Measurements from ENCODE around the gene TCF3.
"Not testable (repeated sequence)": the region's sequence is repeated elsewhere in the genome, so short reads cannot be mapped to it uniquely, and the experiment has no call there.

TCF3 gene

DNA sequence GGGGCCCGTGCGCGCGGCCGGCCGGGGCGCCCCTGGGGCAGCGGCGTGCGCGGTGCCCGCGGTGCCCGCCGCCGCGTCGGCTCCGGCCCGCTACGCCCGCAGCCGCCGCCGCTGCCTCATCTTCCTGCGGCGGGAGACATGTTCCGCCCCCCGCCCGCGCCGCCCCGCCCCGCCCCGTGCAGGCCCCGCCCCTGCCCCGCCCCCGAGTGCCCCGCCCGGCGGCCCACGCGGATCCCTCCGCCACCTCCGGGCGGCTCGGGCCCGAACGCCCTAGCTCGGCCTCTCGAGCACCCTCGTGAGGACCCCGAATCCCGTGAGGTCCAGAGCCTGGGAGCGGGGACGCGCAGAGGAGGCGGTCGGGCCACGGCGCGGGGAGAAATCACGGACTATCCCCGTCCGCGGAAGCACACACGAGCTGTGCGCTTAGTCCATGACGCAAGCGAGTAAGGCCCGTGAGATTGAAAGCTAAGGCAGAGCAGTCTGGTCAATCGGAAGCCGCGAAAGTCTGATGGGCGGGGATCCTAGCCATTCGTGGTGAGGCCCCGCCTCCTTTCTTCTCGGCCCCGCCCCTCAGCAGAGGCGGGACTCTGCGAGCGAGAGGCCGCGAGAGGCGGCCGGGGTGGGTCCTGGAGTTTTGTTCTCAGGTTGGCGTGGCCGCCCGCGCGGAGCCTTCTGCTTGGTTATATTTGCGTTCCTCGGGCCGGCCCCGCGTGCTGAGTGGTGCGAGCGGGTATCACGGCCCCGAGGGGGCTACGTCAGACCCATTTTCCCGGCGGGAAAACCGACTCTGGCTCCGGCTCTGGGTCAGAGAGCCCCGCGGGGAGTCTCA is at the start of gene TCF3:
TCF3 (minus strand) TSS at position 145 of the 829 bp plus-strand sequence. CDS start 2,367 bp downstream, outside the sequence.
- DNase-seq = peak; percentile 95

GRCh38 chr19:1700733-1701663 is 48.6 kb upstream of the TCF3 start:
- DNase-seq = no peak

DNA sequence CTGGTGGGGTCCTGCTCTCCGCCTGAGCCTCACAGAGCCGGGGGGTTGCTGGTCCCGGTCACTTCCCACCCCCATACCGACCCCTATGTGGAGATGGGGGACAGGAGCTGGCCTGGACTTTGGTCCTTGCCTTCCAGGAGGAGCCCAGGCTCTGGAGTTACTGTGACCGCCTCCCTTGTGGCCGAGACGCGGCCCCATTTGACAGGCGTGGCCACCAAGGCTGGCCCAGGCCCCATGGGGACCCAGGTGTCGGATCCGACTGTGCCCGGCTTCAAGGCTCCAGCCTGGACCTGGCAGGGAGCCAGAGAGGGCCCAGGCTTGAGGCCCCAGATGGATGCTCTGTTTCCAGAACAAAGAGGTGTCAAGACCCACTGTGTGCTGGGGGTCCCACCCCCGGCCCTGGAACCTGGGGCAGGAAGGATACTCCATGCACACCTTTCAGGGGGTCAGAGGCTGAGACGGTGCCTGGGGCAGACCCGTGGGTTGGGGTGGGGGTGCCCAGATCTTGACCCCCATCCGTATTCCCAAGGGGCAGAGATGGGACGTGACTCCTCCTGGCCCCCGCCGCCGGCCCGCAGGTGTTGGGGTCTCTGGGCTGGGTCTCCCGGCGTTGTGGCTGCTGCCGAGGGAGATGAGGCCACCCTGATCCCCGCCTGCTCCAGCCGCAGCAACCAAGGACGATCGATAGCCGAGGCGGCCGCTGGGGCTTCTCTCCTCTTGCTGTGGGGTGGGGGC is 47.8 kb upstream of the TCF3 start:
- DNase-seq = no peak

DNA sequence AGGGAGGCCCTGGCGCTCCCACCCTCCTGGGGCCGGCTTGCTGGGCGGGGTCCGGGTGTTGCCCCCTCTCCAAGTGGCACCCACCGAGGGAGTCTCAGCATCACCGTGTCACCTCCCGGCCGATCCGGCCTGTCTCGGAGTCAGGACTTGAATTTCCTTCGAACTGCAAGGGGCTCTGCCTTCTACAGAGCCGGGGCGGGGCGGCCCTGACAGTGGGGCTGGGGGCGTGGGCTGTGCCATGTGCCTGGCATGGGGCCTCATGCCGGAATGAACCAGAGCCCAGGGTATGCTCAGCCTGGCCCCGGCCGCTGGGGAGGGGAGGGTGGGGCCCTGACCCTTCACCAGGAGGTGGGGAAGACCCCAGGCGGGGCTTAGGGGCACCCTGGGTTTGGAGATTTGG is 47.0 kb upstream of the TCF3 start:
- DNase-seq = no peak

GRCh38 chr19:1698636-1699035 is 46.2 kb upstream of the TCF3 start:
- no peak for DNase-seq

DNA sequence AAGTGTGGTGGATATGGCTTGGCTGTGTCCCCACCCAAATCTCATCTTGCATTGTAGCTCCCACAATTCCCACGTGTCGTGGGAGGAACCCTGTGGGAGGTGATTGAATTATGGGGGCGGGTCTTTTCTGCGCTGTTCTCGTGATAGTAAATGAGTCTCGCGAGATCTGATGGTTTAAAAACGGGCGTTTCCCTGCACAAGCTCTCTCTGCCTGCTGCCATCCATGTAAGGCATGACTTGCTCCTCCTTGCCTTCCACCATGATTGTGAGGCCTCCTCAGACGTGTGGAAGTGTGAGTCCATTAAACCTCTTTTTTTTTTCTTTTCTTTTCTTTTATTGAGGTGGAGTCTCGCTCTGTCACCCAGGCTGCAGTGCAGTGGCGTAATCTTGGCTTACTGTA is 43.1 kb upstream of the TCF3 start:
- DNase-seq = not testable (repeated sequence)

GRCh38 chr19:1691589-1692290 is 39.3 kb upstream of the TCF3 start:
- no peak for DNase-seq

DNA sequence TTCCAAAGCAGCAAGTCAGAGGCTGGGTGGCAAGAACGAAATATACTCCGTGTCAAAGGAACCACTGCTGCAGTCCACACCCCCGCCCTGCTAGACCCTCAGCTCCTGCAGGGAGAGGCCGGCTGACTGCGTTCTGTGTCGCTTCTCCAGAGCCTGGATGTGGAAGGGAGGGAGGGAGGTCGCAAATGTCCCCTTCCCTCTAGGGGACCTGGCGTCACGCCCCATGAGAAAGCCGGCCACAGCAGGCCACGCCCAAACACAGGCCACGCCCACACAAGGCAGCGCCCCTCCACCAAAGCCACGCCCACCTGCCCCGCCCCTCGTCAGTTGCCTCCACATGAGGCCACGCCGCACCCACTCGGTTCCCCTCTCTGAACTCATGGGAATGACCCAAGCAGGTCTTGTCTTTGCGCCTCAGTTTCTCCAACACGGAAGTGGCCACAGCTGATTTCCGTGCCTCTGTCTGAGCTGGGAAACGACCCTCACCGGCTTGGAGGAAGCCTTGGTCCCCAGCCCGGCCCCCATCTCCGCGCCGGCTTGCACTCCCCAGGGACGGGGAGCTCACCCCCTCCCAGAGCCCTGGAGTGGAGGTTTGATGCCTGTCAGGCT is 38.4 kb upstream of the TCF3 start:
- no peak for DNase-seq

DNA sequence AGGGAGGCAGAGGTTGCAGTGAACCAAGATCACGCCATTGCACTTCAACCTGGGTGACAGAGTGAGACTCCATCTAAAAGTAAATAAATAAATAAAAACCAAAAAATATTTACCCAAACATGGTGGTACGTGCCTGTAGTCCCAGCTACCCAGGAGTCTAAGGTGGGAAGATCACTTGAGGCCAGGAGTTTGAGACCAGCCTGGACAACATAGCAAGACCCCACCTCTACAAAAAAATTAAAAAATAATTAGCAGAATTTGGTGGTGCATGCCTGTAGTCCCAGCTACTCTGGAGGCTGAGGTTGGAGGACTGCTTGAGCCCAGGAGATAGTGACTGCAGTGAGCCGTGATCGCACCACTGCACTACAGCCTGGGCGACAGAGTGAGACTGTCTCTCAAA is 33.4 kb upstream of the TCF3 start:
- not testable (repeated sequence) for DNase-seq

GRCh38 chr19:1685046-1685445 is 32.6 kb upstream of the TCF3 start:
- DNase-seq = no peak

DNA sequence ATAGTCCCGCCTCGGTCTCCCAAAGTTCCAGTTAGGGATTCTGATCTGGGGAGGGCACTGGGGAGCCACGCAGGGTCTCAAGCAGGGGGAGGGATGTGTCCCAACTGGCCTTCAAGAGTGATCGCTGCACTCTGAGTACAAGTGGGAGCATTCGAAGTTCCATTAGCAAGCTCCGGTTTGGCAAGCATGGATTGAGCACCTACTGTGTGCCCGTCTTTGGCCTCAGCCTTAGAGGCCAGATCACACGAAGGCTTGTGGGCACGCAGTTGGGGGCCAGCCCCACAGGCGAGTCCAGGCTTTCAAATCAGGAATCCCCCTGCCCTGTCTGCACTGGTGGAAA is 32.1 kb upstream of the TCF3 start:
- DNase-seq = no peak

DNA sequence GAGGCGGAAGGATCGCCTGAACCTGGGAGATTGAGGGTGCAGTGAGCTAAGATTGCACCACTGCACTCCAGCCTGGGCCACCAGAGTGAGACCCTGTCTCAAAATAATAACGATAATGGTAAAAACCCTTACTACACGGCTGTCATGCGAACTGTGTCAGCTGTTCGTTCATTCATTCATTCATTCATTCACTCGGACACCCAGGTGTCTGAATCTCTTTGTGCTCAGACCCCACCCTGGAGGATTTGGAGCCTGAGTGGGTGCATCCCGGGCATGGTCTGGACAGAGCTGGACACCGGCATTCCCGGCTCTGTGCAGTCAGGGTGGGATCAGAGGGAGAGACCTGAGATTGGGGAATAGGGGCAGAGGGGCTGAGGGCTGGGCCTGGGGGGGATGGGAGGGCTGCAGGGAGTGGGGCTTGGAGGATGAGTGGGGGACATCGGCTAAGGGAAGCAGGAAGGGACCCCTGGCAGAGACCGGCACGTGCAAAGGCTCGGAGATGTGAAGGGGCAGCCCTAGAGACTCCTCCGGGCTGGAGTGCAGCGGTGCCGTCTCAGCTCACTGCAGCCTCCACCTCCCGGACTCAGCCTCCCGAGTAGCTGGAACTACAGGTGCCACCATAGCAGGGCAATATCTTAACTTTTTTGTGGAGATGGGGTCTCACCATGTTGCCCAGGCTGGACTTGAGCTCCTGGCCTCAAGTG is 31.6 kb upstream of the TCF3 start:
- no peak for DNase-seq

GRCh38 chr19:1680976-1681375 is 28.6 kb upstream of the TCF3 start:
- no peak for DNase-seq

DNA sequence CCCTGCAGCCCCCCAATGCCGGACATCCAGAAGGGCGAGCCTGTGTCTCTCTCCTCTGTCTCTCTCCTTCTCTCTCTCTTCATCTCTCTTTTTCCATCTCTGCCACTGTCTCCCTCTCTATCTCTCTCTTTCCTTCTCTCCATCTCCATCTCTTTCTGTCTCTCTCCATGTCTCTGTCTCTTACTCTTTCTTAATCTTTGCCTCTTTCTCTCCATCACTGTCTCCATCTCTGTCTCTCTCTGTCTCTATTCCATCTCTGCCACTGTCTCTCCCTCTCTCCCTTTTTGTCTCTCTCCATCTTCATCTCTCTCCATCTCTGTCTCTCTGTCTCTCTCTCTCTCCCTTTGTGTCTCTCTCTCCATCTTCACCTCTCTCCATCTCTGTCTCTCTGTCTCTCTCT is 25.7 kb upstream of the TCF3 start:
- DNase-seq = no peak

- DNase-seq = no peak
Measured at GRCh38 chr19:1676351-1677266, 24.2 kb upstream of the TCF3 start.

DNA sequence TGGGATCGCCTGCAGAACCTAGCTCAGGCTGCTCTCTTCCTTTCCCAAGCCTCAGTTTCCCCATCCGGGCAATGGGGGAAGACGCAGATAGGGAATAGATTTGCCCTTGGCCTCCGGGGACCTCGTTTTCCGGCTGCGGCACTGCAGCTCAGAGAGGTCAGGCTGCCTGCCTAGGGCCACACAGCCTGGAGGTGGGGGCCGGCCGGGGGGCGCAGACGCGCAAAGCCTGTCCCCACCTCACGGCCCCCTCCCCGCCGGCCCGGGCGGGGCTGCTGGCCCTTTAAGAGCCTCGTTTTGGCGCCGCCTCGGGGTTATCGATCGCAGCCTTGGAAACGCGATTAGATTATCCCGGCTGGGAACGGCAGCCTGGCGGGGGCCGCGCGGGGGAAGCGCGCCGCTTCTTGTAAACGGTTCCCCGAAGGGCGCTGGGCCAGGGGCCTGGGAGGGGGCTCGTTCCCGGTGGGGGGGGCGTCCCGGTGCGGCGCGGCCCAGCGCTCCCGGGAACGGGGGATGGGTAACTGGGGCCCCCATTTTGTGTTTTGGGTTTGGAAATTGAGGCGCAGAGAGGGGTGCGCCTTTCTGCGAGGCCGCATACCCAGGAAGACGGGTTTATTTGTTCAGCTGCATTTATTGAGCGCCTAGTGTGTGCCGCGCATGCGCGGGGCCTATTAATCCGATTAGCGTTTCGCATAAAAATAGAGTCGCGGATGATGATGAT is 23.4 kb upstream of the TCF3 start:
- no peak for DNase-seq

- no peak for DNase-seq
Measured at GRCh38 chr19:1674293-1674679, 21.9 kb upstream of the TCF3 start.

DNA sequence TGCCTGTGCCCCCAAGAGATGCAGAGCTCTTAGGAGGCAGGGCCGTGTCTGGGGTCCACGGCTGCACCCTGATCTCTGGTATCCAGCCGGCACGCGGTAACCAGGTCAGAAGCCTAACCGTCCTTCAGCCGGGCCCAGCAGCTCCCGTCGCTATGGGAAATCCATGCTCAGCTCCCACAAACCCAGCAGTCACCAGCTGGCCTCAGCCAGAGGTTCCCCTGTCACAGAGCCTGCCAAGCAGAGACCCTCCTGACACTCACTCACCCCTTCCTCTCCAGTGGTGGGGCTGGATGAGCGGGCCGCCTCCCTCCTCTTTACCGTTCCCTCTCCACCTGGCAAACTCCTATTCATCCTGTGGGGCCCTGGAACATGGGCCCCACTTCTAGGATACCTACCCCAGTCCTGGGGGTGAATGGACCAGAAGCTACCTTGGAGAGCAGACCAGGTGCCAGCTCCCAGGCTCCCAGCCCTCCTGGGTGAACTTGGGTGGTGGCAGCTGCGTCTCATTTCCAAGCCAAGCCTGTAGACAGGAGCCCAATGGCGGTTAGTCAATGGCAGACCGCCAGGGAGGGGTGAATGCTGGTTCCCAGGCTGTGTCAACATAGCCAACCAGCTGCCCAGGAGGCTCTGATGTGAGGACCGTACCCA is 21.4 kb upstream of the TCF3 start:
- no peak for DNase-seq
